ENCODE results near the gene PRKD2. TPM values are rescaled to one million over a fixed set of nuclear protein-coding genes. Genes with fewer than 3 reads are reported as not detected.

The PRKD2 gene
- total RNA-seq, 1 experiment from 2014 or later = 30.4 TPM

DNA sequence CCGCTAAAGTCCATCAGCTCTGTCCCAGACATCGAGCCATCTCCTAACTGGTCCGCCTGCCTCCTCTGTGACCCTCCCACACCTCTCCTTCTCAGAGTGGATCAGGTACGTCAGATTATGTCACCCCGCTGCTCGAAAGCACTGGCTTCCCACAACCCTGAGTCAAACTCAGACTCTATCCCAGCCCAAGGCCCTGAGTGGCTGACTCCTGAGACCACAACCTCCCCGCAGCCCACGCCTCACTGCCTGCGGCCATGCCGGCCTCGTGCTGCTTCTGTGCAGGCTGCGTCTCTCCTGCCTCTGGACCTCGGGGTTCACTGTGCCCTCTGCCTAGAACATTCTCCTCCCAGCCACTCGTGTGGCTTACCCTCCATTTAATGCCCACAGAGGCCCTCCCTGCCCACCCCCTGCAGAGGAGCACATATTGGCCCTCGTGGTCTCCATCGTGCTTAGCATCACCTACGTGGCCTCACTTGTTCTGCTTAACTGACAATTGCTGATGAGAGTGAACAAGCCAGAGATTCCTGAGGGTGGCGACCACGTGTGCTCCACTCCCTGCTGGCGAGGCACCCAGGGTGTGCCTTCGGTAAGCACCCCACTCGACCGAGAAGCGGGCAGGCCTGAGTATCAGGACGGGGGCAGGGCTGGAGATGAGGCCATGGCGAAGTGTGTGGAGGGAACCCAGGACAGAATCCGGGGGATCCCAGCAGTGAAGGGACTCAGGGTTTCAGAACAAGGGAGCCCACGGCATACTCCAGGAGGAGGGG, 15.4 kb upstream of the PRKD2 start:
- Mint-ChIP-seq H3K4me1 (ENCODE audit: insufficient read depth, unreplicated experiment) (peaks cover 10% of the 10 kb centered on the region), H3K4me3 (ENCODE audit: unreplicated experiment) (no peak overlapping the region), H3K27ac (ENCODE audit: low read depth, unreplicated experiment) (no peak overlapping the region), H3K36me3 (ENCODE audit: insufficient read depth, unreplicated experiment) (peaks cover 63% of the 10 kb centered on the region), H3K9me3 (ENCODE audit: unreplicated experiment) (no peaks in the 10 kb centered on the region), H3K27me3 (ENCODE audit: insufficient read depth, unreplicated experiment) (no peaks in the 10 kb centered on the region)
- DNase-seq (ENCODE audit: unreplicated experiment) = no peak
- intact Hi-C loops (cut with micrococcal nuclease) = no loop called here
- ChIA-PET POLR2A (interaction anchor here (1.1 kb wide), 1 partner anchor 116 kb away, joined by 3 read pairs; no protein-coding TSS in a partner anchor), CTCF (no interaction called here)
- TF ChIP-seq CTCF (IDR thresholded peaks at IDR 0.05; ENCODE audit: unreplicated experiment) = no peak
- no TSS peak for BruUV-seq (replicated peaks)

DNA sequence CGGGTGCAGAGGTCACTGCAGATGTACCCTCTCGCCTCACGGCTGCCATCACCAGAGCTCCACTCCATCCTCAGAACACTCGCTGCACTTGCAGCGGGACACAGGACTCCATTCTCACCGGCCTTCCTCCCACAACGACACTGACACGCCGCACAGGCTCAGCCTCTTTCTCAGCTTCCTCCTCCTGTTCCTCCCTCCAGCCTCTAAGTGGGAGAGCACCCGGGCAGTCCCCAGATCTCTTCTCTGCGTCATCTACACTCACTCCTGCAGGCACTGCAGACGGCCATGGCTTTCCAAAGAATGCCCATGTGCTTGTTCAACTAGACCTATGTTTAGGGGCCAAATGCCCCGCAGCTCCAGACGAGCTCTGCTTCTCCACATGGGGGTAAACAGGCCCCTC, 14.7 kb upstream of the PRKD2 start:
- intact Hi-C loops (cut with micrococcal nuclease) = no loop called here
- no peak for DNase-seq (ENCODE audit: unreplicated experiment)
- BruUV-seq (replicated peaks) = no TSS peak
- TF ChIP-seq CTCF (IDR thresholded peaks at IDR 0.05; ENCODE audit: unreplicated experiment) = no peak
- CTCF ChIA-PET = interaction anchor here (0.6 to 3.9 kb wide), 5 partner anchors 10 to 109 kb away, joined by 3 to 19 read pairs (median 4); no protein-coding TSS in a partner anchor
- POLR2A ChIA-PET = interaction anchor here (1.1 kb wide), 1 partner anchor 115 kb away, joined by 3 read pairs; no protein-coding TSS in a partner anchor
- H3K4me3 Mint-ChIP-seq (ENCODE audit: unreplicated experiment) = peak overlapping the region; percentile 24
- peaks cover 10% of the 10 kb centered on the region for H3K4me1 Mint-ChIP-seq (ENCODE audit: insufficient read depth, unreplicated experiment)
- peaks cover 62% of the 10 kb centered on the region for H3K36me3 Mint-ChIP-seq (ENCODE audit: insufficient read depth, unreplicated experiment)
- H3K27me3 Mint-ChIP-seq (ENCODE audit: insufficient read depth, unreplicated experiment) = no peaks in the 10 kb centered on the region
- no peaks in the 10 kb centered on the region for H3K9me3 Mint-ChIP-seq (ENCODE audit: unreplicated experiment)
- H3K27ac Mint-ChIP-seq (ENCODE audit: low read depth, unreplicated experiment) = no peak overlapping the region

DNA sequence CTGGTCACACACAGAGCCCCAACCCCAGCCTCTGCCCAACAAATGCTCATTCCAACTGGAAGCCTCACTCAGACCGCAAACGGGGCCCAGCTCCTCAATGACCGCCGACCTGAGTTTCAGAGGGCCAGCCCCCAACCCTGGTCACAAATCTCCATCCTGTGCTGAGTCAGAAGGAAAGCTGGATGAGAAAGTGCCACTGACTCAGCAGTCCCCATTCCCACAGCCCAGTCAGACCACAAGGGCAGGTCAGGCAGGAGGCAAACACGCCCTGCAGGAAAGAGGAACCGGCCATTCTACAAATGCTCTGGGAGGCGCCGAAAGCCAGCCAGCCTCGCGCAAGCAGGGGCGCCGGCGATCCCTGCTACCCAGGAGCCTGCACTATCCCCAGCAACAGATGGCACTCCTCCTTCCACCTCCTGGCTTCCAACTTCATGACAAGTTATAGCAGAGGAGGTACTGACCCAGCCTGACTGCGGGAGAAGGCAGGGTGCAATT, 14.1 kb upstream of the PRKD2 start:
- Mint-ChIP-seq H3K27ac (ENCODE audit: low read depth, unreplicated experiment) (no peak overlapping the region), H3K4me1 (ENCODE audit: insufficient read depth, unreplicated experiment) (peaks cover 10% of the 10 kb centered on the region), H3K9me3 (ENCODE audit: unreplicated experiment) (no peaks in the 10 kb centered on the region), H3K27me3 (ENCODE audit: insufficient read depth, unreplicated experiment) (no peaks in the 10 kb centered on the region), H3K36me3 (ENCODE audit: insufficient read depth, unreplicated experiment) (peaks cover 64% of the 10 kb centered on the region), H3K4me3 (ENCODE audit: unreplicated experiment) (no peak overlapping the region)
- BruUV-seq (replicated peaks) = no TSS peak
- ChIA-PET CTCF (interaction anchor here (0.6 to 3.9 kb wide), 7 partner anchors 11 to 194 kb away, joined by 3 to 19 read pairs (median 3); no protein-coding TSS in a partner anchor), POLR2A (interaction anchor here (1.1 kb wide), 1 partner anchor 114 kb away, joined by 3 read pairs; no protein-coding TSS in a partner anchor)
- TF ChIP-seq CTCF (IDR thresholded peaks at IDR 0.05; ENCODE audit: unreplicated experiment) = no peak
- DNase-seq (ENCODE audit: unreplicated experiment) = peak; percentile 63
- intact Hi-C loops (cut with micrococcal nuclease) = no loop called here

DNA sequence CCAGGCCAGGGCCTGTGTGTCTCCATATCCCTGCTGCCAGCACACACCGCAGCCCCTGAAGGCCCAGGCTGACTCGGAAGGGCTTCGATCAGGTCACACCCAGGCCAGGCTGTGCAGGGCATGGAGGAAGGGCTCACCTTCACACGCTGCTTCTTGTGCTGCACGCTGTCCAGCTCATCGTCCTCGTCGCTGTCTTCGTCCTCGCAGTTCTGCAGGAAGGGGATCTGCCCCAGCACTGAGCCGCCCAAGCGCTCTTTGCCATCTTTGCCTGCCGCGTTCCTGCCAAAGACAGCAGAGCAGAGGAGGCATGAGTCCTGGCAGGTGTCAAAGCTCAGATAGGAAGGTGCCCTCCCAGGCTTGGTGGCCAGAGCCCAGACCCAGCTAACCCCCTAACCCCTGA, 13.7 kb upstream of the PRKD2 start:
- ChIA-PET CTCF (interaction anchor here (0.6 to 3.9 kb wide), 6 partner anchors 11 to 193 kb away, joined by 3 to 19 read pairs (median 3); no protein-coding TSS in a partner anchor), POLR2A (interaction anchor here (0.6 kb wide), 2 partner anchors 254 to 1623 kb away, joined by 3 to 4 read pairs; no protein-coding TSS in a partner anchor)
- no peak for DNase-seq (ENCODE audit: unreplicated experiment)
- Mint-ChIP-seq H3K9me3 (ENCODE audit: unreplicated experiment) (no peaks in the 10 kb centered on the region), H3K4me3 (ENCODE audit: unreplicated experiment) (no peak overlapping the region), H3K36me3 (ENCODE audit: insufficient read depth, unreplicated experiment) (peaks cover 61% of the 10 kb centered on the region), H3K27ac (ENCODE audit: low read depth, unreplicated experiment) (no peak overlapping the region), H3K4me1 (ENCODE audit: insufficient read depth, unreplicated experiment) (peaks cover 10% of the 10 kb centered on the region), H3K27me3 (ENCODE audit: insufficient read depth, unreplicated experiment) (no peaks in the 10 kb centered on the region)
- intact Hi-C loops (cut with micrococcal nuclease) = no loop called here
- no TSS peak for BruUV-seq (replicated peaks)
- TF ChIP-seq CTCF (IDR thresholded peaks at IDR 0.05; ENCODE audit: unreplicated experiment) = no peak
